OCI-LY1 (cell line): Measurements from ENCODE around the gene ZNF679.
"Not testable (repeated sequence)": the region's sequence is repeated elsewhere in the genome, so short reads cannot be mapped to it uniquely, and the experiment has no call there.

Experiments
- H2AFZ ChIP-seq: fragments of 200-600 bp; sonication (generic), shearing (Covaris generic); 2 replicates; pipeline ENCODE4 v1.6.0; 2014; ENCODE audit warnings: antibody characterized with exemption, mild to moderate bottlenecking, low read length
- H3F3A ChIP-seq: fragments of 200-600 bp; sonication (generic), shearing (Covaris generic); 2 replicates; pipeline ENCODE4 v1.6.0; 2014; ENCODE audit warnings: mild to moderate bottlenecking, antibody characterized with exemption, low read length, moderate library complexity; ENCODE audit not compliant: insufficient read depth
- H3K27ac ChIP-seq: fragments of 200-600 bp; sonication (generic); 2 replicates; pipeline ENCODE4 v1.5.1; 2014; ENCODE audit warnings: low read length, mixed run types, mild to moderate bottlenecking, low read depth; ENCODE audit not compliant: poor library complexity, severe bottlenecking
- H3K27me3 ChIP-seq: fragments of 200-600 bp; sonication (generic); 2 replicates; pipeline ENCODE4 v1.6.0; 2014; ENCODE audit warnings: antibody characterized with exemption, mild to moderate bottlenecking, low read length, moderate library complexity; ENCODE audit not compliant: insufficient read depth
- H3K36me3 ChIP-seq: fragments of 200-600 bp; sonication (generic); 2 replicates; pipeline ENCODE4 v1.6.1; 2014; ENCODE audit warnings: mild to moderate bottlenecking, antibody characterized with exemption, low read length, moderate library complexity, mixed read lengths; ENCODE audit not compliant: insufficient read depth
- H3K4me1 ChIP-seq: fragments of 200-600 bp; sonication (generic); 2 replicates; pipeline ENCODE4 v1.5.1; 2014; ENCODE audit warnings: mild to moderate bottlenecking, low read length, moderate library complexity; ENCODE audit not compliant: insufficient read depth, severe bottlenecking
- H3K4me2 ChIP-seq: fragments of 200-600 bp; sonication (generic), shearing (Covaris generic); 2 replicates; pipeline ENCODE4 v1.6.1; 2014; ENCODE audit warnings: low read length
- H3K4me3 ChIP-seq: fragments of 200-600 bp; sonication (generic); 2 replicates; pipeline ENCODE4 v1.5.1; 2014; ENCODE audit warnings: low read length, low read depth, mild to moderate bottlenecking, mixed read lengths; ENCODE audit not compliant: poor library complexity, severe bottlenecking
- H3K79me2 ChIP-seq: fragments of 200-600 bp; shearing (Covaris generic); 2 replicates; pipeline ENCODE4 v1.6.1; 2016; ENCODE audit warnings: mixed run types, low read length, mixed read lengths; ENCODE audit not compliant: insufficient read depth
- H3K9ac ChIP-seq: fragments of 200-600 bp; sonication (generic), shearing (Covaris generic); 2 replicates; pipeline ENCODE4 v1.6.1; 2014; ENCODE audit warnings: mild to moderate bottlenecking, low read length, mixed read lengths
- H3K9me2 ChIP-seq: fragments of 200-600 bp; sonication (generic), shearing (Covaris generic); 2 replicates; pipeline ENCODE4 v1.6.1; 2014; ENCODE audit warnings: low read depth, mild to moderate bottlenecking, low read length, mixed read lengths
- H3K9me3 ChIP-seq: fragments of 200-600 bp; shearing (Covaris generic); 2 replicates; pipeline ENCODE4 v1.6.1; 2014; ENCODE audit warnings: low read length, mixed read lengths
- H4K20me1 ChIP-seq: fragments of 200-600 bp; sonication (generic), shearing (Covaris generic); 2 replicates; pipeline ENCODE4 v1.6.0; 2016; ENCODE audit warnings: mild to moderate bottlenecking, low read length; ENCODE audit not compliant: insufficient read depth
- EZH2 ChIP-seq: fragments of 200-600 bp; sonication (generic), shearing (Covaris generic); IDR thresholded peaks from 2 replicates; pipeline ENCODE4 v1.8.0; 2017; ENCODE audit warnings: borderline replicate concordance, mixed run types, mild to moderate bottlenecking, antibody characterized with exemption, low read length, moderate library complexity, mixed read lengths
- TF ChIP-seq, protein P1 (sequence below): fragments of 200-600 bp; sonication (generic), shearing (Covaris generic); IDR thresholded peaks from 2 replicates; pipeline ENCODE4 v1.5.1; 2017; ENCODE audit warnings: mild to moderate bottlenecking, antibody characterized with exemption, low read length, moderate library complexity, mixed read lengths

ZNF679 gene

DNA sequence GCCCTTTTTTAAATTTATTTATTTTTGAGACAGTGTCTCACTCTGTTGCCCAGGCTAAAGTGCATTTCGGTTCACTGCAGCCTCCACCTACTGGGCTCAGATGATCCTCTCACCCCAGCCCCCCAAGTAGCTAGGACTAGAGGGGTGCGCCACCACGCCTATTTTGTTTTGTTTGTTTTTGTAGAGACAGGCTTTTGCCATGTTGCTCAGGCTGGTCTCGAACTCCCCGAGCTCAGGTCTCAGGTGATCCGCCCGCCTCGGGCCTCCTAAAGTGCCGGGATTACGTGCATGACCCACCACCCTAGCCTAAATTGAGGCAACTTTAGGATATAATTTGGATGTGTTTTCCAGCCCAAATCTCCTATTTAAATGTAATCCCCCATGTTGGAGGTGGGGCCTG is 86.3 kb downstream of the ZNF679 start:
- Histone ChIP-seq H3K4me3 (peak overlapping the region; percentile 93), H3K9me3 (peaks cover 7% of the 10 kb centered on the region), H3K27ac (peak overlapping the region; percentile 70), H3K79me2 (peaks cover 51% of the 10 kb centered on the region), H3K9me2 (no peaks in the 10 kb centered on the region), H3K27me3 (no peaks in the 10 kb centered on the region), H3K9ac (peak overlapping the region; percentile 93), H2AFZ (no peak overlapping the region), H4K20me1 (no peaks in the 10 kb centered on the region), H3F3A (no peaks in the 10 kb centered on the region), H3K36me3 (peaks cover 43% of the 10 kb centered on the region), H3K4me1 (peaks cover 23% of the 10 kb centered on the region), H3K4me2 (peak overlapping the region; percentile 82)
- TF ChIP-seq EZH2: no peak
- TF ChIP-seq, protein P1, sequence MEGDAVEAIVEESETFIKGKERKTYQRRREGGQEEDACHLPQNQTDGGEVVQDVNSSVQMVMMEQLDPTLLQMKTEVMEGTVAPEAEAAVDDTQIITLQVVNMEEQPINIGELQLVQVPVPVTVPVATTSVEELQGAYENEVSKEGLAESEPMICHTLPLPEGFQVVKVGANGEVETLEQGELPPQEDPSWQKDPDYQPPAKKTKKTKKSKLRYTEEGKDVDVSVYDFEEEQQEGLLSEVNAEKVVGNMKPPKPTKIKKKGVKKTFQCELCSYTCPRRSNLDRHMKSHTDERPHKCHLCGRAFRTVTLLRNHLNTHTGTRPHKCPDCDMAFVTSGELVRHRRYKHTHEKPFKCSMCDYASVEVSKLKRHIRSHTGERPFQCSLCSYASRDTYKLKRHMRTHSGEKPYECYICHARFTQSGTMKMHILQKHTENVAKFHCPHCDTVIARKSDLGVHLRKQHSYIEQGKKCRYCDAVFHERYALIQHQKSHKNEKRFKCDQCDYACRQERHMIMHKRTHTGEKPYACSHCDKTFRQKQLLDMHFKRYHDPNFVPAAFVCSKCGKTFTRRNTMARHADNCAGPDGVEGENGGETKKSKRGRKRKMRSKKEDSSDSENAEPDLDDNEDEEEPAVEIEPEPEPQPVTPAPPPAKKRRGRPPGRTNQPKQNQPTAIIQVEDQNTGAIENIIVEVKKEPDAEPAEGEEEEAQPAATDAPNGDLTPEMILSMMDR: no peak

GRCh38 chr7:64316031-64316742 is 87.9 kb downstream of the ZNF679 start:
- H3K9me3 ChIP-seq, H3K9ac ChIP-seq, H3K27ac ChIP-seq, H4K20me1 ChIP-seq, H3F3A ChIP-seq, H3K9me2 ChIP-seq, H3K27me3 ChIP-seq, H2AFZ ChIP-seq: not testable (repeated sequence)
- peaks cover 49% of the 10 kb centered on the region for H3K36me3 ChIP-seq
- H3K4me1 ChIP-seq: peaks cover 32% of the 10 kb centered on the region
- peak overlapping the region; percentile 93 for H3K4me3 ChIP-seq
- peak overlapping the region; percentile 82; the same call in 1 of the 2 replicates for H3K4me2 ChIP-seq
- peaks cover 68% of the 10 kb centered on the region for H3K79me2 ChIP-seq
